Measurements from ENCODE around the gene PYGL. TPM values are rescaled to one million over a fixed set of nuclear protein-coding genes. Genes with fewer than 3 reads are reported as not detected.

Gene PYGL
- total and polyA plus RNA-seq, 2 experiments from 2014 or later, result 57.6 to 93.8 TPM

- Histone ChIP-seq H3K9me2 (ENCODE audit: insufficient read depth) (no peaks in the 10 kb centered on the region; the same call in 1 of the 2 replicates), H4K20me1 (replicated peaks; ENCODE audit: insufficient read depth) (no peaks in the 10 kb centered on the region), H3K4me1 (ENCODE audit: insufficient read depth) (peaks cover 8% of the 10 kb centered on the region), H3K27me3 (ENCODE audit: insufficient read depth) (peaks cover 8% of the 10 kb centered on the region; the same call in 1 of the 2 replicates), H3F3A (replicated peaks; ENCODE audit: low read depth) (0 out of 2 replicates have a peak, but pooled peaks cover 5% of the 10 kb centered on the region), H3K4me3 (no peak overlapping the region), H3K4me2 (no peak overlapping the region), H3K27ac (ENCODE audit: low read depth) (no peak overlapping the region), H3K36me3 (ENCODE audit: insufficient read depth) (no peaks in the 10 kb centered on the region), H2AFZ (no peak overlapping the region), H3K79me2 (replicated peaks; ENCODE audit: insufficient read depth) (no peaks in the 10 kb centered on the region)
- Mint-ChIP-seq H3K27ac (no peak overlapping the region), H3K36me3 (ENCODE audit: low read depth) (no peaks in the 10 kb centered on the region), H3K27me3 (ENCODE audit: insufficient read depth, low read depth, poor library complexity) (peaks cover 7% of the 10 kb centered on the region), H3K4me1 (peaks cover 10% of the 10 kb centered on the region), H3K4me3 (no peak overlapping the region), H3K9me3 (no peaks in the 10 kb centered on the region; the same call in 2 of the 3 replicates)
- TF ChIP-seq EZH2 (IDR thresholded peaks at IDR 0.05; ENCODE audit: low read depth, unreplicated experiment), result no peak
- no peak for TF ChIP-seq ZNF114 (CRISPR knock-in tag; IDR thresholded peaks at IDR 0.05)
- TF ChIP-seq POLR2AphosphoS5 (IDR thresholded peaks at IDR 0.05; ENCODE audit: low read depth), result no peak
- TF ChIP-seq, protein P1, sequence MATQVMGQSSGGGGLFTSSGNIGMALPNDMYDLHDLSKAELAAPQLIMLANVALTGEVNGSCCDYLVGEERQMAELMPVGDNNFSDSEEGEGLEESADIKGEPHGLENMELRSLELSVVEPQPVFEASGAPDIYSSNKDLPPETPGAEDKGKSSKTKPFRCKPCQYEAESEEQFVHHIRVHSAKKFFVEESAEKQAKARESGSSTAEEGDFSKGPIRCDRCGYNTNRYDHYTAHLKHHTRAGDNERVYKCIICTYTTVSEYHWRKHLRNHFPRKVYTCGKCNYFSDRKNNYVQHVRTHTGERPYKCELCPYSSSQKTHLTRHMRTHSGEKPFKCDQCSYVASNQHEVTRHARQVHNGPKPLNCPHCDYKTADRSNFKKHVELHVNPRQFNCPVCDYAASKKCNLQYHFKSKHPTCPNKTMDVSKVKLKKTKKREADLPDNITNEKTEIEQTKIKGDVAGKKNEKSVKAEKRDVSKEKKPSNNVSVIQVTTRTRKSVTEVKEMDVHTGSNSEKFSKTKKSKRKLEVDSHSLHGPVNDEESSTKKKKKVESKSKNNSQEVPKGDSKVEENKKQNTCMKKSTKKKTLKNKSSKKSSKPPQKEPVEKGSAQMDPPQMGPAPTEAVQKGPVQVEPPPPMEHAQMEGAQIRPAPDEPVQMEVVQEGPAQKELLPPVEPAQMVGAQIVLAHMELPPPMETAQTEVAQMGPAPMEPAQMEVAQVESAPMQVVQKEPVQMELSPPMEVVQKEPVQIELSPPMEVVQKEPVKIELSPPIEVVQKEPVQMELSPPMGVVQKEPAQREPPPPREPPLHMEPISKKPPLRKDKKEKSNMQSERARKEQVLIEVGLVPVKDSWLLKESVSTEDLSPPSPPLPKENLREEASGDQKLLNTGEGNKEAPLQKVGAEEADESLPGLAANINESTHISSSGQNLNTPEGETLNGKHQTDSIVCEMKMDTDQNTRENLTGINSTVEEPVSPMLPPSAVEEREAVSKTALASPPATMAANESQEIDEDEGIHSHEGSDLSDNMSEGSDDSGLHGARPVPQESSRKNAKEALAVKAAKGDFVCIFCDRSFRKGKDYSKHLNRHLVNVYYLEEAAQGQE (IDR thresholded peaks at IDR 0.05; ENCODE audit: unreplicated experiment), result no peak
- TF ChIP-seq NANOG (IDR thresholded peaks at IDR 0.05; ENCODE audit: borderline replicate concordance), result no peak
- no peak for TF ChIP-seq JUNB (IDR thresholded peaks at IDR 0.05; ENCODE audit: unreplicated experiment)
- TF ChIP-seq, protein P2, sequence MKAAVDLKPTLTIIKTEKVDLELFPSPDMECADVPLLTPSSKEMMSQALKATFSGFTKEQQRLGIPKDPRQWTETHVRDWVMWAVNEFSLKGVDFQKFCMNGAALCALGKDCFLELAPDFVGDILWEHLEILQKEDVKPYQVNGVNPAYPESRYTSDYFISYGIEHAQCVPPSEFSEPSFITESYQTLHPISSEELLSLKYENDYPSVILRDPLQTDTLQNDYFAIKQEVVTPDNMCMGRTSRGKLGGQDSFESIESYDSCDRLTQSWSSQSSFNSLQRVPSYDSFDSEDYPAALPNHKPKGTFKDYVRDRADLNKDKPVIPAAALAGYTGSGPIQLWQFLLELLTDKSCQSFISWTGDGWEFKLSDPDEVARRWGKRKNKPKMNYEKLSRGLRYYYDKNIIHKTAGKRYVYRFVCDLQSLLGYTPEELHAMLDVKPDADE (IDR thresholded peaks at IDR 0.05), result no peak
- TF ChIP-seq EZH2phosphoT487 (IDR thresholded peaks at IDR 0.05; ENCODE audit: unreplicated experiment), result no peak
- no peak for TF ChIP-seq CREB1 (CRISPR knock-in tag; IDR thresholded peaks at IDR 0.05; ENCODE audit: low read depth)
- TF ChIP-seq ZNF331 (CRISPR knock-in tag; IDR thresholded peaks at IDR 0.05; ENCODE audit: low read depth), result no peak
- TF ChIP-seq, protein P3, sequence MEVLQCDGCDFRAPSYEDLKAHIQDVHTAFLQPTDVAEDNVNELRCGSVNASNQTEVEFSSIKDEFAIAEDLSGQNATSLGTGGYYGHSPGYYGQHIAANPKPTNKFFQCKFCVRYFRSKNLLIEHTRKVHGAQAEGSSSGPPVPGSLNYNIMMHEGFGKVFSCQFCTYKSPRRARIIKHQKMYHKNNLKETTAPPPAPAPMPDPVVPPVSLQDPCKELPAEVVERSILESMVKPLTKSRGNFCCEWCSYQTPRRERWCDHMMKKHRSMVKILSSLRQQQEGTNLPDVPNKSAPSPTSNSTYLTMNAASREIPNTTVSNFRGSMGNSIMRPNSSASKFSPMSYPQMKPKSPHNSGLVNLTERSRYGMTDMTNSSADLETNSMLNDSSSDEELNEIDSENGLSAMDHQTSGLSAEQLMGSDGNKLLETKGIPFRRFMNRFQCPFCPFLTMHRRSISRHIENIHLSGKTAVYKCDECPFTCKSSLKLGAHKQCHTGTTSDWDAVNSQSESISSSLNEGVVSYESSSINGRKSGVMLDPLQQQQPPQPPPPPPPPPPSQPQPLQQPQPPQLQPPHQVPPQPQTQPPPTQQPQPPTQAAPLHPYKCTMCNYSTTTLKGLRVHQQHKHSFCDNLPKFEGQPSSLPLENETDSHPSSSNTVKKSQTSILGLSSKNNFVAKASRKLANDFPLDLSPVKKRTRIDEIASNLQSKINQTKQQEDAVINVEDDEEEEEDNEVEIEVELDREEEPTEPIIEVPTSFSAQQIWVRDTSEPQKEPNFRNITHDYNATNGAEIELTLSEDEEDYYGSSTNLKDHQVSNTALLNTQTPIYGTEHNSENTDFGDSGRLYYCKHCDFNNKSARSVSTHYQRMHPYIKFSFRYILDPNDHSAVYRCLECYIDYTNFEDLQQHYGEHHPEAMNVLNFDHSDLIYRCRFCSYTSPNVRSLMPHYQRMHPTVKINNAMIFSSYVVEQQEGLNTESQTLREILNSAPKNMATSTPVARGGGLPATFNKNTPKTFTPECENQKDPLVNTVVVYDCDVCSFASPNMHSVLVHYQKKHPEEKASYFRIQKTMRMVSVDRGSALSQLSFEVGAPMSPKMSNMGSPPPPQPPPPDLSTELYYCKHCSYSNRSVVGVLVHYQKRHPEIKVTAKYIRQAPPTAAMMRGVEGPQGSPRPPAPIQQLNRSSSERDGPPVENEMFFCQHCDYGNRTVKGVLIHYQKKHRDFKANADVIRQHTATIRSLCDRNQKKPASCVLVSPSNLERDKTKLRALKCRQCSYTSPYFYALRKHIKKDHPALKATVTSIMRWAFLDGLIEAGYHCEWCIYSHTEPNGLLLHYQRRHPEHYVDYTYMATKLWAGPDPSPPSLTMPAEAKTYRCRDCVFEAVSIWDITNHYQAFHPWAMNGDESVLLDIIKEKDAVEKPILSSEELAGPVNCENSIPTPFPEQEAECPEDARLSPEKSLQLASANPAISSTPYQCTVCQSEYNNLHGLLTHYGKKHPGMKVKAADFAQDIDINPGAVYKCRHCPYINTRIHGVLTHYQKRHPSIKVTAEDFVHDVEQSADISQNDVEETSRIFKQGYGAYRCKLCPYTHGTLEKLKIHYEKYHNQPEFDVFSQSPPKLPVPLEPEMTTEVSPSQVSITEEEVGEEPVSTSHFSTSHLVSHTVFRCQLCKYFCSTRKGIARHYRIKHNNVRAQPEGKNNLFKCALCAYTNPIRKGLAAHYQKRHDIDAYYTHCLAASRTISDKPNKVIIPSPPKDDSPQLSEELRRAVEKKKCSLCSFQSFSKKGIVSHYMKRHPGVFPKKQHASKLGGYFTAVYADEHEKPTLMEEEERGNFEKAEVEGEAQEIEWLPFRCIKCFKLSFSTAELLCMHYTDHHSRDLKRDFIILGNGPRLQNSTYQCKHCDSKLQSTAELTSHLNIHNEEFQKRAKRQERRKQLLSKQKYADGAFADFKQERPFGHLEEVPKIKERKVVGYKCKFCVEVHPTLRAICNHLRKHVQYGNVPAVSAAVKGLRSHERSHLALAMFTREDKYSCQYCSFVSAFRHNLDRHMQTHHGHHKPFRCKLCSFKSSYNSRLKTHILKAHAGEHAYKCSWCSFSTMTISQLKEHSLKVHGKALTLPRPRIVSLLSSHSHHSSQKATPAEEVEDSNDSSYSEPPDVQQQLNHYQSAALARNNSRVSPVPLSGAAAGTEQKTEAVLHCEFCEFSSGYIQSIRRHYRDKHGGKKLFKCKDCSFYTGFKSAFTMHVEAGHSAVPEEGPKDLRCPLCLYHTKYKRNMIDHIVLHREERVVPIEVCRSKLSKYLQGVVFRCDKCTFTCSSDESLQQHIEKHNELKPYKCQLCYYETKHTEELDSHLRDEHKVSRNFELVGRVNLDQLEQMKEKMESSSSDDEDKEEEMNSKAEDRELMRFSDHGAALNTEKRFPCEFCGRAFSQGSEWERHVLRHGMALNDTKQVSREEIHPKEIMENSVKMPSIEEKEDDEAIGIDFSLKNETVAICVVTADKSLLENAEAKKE (CRISPR knock-in tag; IDR thresholded peaks at IDR 0.05), result no peak
- ATAC-seq (no peak), DNase-seq (ENCODE audit: low spot score) (no peak)
Observed at GRCh38 chr14:50948205-50948604, 3.9 kb upstream of the PYGL start.

Data from GM23338 (cell line).